Stimulated activated CD4-positive, alpha-beta T cell treated with anti-CD3 and anti-CD28 coated beads, Interleukin-12 subunit alpha, Interleukin-12 subunit beta, amount 100 ng/mL, for 24 hours (primary cell): Measurements from ENCODE around the gene KDSR.

ENCODE experiments used
- DNase-seq, 2 experiments: peaks; one replicate each; pipeline ENCODE4 v3.0.0-alpha.2; 2020; ENCODE audit warnings: low read depth in 2 of 2

Gene KDSR

DNA sequence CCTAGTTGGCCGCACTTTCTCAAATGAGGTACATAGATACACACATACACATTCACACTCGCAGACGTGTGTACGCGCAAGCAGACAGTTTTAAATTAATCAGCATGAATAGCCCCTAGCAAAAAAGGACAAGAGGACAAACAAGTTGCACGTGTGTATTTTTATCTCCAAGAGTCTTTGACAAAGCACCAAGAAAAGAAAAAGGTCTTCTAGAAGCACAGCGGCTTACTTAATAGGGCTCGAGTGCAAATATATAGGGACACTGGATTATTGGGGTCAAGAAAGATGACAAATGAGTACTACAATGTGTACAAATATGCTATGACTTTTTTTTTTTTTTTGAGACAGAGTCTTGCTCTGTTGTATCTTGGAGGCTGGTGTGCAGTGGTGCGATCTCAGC is 45.7 kb downstream of the KDSR start:
- no peak for DNase-seq

DNA sequence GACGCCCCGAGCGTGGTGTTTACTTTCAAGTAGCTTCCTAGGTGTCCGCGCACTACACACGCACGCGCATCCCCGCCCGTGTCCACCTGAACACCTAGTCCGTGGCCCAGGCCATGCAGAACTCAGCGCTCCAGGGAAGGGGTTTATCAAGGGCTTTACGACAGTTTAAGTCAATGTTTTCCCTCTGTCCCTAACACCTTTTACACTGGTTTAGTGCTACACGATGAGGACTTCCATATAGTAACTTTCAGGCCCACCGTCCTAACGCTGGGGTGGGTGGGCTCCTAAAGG is 46.1 kb downstream of the KDSR start:
- no peak for DNase-seq

DNA sequence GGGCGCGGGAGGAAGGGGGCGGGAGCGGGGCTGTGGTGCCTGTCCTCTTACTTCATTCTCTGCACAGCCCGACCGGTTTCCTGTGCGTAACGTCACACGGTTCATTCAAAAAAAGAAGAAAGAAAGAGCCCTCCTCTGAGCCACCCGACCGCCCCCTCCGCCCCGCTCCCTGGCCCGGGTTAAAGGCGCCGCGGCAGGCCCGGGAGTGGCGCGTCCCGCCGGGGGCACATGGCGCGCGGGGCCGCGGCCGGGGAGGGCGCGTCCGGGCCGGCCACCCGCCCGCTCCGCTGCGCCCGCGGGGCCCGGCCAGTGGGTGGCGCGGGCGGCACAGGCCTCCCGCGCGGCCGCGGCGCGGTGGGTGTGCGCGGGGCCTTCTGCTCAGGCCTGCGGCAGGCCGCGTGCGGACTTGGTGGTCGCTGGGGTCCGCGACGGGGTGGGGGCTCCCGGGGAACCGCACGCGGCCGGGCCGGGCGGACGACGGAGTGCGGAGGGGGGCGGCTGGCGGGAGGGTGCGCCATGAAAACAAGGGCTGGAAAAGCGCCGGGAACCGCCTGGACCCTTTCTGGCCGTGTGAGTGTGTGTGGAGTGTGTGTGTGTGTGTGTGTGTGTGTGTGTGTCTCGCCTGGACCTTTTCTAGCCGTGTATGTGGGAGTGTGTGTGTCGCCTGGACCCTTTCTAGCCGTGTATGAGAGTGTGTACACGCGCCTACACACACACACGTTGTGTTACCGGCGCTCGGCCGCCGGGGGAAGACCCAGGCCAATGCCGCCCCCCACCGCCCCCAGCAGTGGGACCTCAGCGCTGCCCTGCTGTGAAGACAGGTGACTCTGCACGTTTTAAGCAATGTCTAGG is 46.7 kb downstream of the KDSR start:
- DNase-seq: peak; percentile 70 to 76

DNA sequence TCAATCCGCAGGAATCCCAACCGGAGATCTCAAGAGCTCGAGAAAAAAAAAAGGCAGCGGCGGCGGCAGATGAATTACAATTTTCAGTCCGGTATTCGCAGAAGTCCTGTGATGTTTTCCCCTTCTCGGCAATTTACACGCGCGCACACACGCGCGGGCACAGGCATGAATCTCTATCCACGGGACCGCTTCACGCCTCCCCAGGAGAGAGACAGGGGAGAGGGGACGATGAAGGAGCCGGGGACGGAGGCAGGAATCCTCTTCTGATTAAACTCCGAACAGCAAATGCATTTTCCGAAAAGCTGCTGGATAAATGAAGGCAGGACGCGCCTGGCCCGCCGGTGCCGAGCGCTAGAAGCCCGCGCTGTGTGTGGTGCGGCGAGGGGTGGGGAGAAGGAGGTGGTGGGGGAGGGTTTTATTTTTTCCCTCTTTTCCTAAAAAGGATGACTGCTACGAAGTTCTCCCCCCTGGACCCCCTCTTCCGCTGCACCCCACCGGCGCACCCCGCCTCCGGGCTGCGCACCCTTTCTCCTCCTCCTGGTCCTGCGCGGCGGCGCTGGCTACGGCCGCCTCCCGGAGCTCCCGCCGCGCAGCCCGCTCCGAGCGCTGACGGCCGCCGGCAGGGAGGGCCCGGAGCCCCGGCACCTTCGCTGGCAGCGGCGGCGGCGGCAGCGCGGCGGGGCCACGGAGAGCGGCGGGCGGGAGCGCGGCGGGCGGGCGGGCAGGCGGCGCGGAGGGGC is 47.5 kb downstream of the KDSR start, which contains the start of gene BCL2:
Gene BCL2, minus strand, starts transcription at position 387 of the 740 bp plus-strand sequence.
- peak in 1 of 2 experiments; percentile 34 for DNase-seq

DNA sequence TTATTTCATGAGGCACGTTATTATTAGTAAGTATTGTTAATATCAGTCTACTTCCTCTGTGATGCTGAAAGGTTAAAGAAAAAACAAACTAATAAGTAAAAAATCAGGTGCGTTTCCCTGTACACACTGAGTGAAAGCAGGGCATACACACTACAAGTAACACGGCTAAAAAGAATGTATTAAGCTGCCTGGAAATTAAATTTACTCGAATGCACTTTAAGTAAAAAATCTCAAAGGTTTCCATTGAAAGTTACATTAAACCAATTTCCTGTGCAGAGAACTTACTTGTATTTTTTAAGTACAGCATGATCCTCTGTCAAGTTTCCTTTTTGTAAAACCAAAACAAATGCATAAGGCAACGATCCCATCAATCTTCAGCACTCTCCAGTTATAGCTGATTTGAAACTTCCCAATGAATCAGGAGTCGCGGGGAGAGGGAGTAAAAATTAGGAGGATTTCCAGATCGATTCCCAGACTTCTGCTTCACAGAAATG is 48.1 kb downstream of the KDSR start:
- DNase-seq: no peak

DNA sequence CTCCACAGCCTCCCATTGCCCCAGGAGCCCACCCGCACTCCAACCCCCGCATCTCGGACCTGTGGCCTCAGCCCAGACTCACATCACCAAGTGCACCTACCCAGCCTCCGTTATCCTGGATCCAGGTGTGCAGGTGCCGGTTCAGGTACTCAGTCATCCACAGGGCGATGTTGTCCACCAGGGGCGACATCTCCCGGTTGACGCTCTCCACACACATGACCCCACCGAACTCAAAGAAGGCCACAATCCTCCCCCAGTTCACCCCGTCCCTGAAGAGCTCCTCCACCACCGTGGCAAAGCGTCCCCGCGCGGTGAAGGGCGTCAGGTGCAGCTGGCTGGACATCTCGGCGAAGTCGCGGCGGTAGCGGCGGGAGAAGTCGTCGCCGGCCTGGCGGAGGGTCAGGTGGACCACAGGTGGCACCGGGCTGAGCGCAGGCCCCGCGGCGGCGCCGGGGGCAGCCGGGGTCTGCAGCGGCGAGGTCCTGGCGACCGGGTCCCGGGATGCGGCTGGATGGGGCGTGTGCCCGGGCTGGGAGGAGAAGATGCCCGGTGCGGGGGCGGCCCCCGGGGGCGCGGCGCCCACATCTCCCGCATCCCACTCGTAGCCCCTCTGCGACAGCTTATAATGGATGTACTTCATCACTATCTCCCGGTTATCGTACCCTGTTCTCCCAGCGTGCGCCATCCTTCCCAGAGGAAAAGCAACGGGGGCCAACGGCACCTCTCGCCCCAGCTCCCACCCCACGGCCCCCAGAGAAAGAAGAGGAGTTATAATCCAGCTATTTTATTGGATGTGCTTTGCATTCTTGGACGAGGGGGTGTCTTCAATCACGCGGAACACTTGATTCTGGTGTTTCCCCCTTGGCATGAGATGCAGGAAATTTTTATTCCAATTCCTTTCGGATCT is 48.8 kb downstream of the KDSR start:
- peak; percentile 65 for DNase-seq

DNA sequence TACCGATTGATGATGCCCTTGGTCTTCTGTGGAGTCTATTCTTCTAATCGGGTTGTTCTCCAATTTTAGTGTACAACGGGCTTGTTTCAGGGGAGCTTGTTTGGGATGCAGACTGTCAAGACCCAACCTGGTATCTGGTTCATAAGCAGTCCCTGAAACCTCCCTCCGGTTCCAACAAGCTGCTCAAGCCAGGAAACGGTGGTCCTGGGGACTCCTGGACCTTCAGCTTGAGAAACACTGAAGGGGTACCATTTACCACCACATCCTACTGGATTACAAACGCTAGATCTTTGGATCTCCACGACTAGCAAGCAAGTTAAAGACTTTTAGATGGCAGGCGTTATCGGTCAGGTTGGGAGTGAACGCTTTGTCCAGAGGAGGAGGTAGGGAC is 49.5 kb downstream of the KDSR start:
- DNase-seq: no peak

DNA sequence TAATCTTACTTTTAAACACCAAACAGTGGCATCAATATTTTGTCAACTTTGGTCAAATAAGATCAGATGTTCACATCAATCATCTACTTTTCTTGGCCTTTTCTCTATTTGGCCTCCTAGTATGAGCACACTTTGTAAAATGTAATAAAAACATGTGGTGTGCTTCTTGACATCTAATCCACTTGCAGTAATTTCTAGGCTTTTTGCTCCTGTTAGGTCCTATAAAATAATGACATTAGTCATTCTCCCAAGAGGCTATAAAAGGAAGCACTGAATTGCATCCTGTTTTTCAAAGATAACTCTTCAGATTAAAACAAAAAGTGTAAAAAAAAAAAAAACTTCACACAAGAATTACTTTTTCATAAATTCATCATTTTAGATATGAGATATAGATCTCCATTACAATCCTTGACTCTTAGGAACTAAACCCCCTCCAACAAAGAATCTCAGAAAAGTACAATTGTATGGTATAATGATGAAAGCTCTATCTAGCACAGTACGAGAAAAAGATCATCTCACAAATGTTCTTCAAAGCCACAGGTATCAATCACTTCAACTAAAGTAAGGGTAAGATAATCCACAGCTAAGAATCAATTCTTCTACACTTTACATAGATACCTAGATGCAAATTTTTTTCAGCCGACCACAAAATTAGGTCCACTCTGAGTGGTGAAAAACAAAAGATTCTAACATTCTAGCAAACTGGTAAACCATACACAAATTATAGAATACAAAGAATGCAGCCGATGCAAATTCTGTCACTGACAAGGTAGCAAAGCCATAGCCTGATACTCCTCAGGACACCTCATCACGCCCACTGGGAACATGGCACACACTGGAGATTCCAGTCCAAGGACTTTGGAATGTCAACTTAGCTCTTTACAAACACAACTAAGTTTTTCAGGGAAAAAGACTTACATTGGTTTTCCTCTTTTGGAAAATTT is 50.1 kb downstream of the KDSR start:
- no peak for DNase-seq

DNA sequence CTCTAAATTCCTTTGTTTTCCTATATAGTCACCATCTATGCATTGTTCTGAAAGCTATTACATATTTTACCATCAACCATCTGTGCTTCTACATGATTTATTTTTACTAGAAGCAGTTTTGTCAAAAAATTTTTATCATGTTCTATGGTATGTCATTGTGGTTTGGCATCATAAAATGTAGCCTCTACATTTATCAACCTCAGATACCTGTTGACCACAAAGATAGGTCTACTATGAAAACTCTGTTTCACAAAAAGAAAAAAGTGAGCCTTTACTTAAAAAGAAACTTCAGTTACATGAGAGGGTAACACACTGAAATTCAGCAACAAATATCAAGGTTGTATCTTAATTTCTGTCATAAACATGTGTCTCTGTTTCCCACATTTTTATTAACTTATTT is 51.1 kb downstream of the KDSR start:
- no peak for DNase-seq

DNA sequence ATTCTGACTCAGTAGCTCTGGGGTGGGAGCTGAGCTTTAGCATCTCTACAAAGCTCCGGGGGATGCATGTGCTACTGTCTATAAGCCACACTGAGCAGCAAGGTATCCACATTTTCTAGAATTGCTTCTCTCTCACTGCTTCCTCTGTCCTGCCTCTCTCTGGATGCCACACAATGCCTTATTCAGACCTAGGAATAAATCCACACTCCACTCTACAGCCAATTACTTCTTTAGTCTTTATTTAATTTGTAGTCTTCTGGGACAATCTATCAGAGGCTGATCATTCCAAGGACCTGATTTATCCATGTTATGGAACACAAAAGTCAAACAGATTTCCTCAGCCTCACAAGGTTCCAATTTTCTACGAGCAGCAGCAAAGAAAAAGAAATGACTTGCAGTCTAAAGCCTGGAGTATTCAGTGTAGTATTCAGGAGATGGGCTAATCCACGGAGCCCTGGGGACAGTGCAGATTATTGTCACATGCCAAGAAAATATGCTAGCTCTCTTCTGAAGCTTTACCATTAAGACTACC is 51.8 kb downstream of the KDSR start:
- DNase-seq: no peak

DNA sequence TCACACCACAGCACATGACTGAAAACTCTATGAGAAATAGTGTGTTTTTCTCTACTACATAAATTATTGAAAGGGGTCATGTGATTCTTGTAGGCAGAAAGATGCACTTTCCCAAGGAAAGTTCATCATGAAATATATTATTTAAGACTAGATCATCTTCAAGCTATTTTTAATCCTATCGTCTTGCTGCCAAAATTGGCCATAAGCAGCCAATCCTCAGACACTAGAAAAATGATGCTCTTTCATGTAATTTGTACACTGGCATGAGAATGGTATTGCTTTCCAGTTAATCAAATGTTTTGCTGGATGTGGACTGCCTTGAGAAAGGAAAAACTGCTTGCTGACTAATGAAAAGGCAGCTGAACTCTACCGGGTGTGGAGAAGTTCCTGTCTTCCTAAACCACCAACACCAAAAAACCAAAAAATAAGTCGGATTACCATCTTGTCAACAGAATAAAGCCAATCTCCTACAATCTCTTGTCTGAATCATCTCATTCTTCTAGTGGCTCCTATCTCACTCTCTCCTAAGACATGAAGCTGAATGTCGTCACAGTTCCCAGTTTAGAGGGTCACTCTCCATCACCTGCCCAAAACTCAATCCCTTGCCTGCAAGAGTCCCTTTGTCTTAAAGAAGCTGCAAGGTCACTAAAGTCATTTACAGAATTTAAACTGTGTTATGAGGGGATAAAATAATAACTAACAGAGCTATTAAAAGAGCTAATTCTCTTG is 52.8 kb downstream of the KDSR start:
- no peak for DNase-seq

DNA sequence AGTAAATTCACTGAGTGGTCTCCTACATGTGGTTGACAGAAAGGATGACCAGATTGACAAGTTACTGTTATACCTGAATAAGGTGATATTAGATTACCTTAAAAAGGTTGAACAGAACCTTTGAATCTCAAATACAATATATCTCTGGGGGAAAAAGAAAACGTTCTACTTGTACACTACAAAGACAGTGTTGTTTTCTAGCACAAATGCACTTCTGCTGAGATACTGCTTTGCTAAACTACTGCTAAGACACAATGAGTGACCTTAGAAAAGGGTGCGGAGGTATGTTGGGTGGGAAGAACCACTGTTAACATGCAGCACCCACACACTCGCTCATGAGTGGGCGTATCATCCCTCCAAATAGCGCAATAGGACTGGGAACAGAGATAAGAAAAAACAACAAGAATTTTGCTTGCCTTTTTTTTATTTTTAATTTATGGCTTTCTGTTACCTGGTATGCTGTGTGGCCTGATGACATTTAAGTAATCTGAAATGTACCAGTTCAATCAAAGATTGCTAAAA is 53.5 kb downstream of the KDSR start:
- DNase-seq: no peak

DNA sequence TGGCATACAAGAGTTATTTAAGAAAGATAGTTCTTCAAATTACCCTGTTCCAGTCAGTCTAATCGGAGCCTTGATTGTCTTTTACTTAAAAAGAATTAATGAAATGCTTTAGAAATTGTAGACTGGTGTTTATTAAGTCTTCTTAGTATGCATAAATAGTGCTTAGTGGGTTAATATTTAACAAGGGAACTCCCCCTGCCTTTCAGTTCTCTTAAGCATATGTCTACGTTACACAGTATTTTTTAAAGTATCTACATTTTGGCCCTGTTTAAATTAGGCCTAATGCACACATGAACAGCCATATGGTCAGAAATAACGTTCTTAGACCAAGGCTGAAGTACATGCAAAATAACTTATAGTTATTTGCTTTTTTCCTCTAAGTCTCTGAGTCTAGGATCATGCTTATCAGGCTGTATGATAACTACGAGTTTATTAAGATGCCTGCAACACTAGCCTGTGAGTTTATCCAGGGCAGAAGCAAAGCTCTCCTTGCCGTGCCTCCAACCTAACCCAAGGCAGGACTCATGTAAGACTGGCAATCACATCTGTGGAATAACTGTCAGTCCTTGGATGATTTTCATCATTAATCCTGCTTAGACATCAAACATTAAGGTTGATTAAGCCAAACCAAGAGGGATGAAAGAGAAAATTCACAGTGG is 54.1 kb downstream of the KDSR start:
- DNase-seq: no peak

DNA sequence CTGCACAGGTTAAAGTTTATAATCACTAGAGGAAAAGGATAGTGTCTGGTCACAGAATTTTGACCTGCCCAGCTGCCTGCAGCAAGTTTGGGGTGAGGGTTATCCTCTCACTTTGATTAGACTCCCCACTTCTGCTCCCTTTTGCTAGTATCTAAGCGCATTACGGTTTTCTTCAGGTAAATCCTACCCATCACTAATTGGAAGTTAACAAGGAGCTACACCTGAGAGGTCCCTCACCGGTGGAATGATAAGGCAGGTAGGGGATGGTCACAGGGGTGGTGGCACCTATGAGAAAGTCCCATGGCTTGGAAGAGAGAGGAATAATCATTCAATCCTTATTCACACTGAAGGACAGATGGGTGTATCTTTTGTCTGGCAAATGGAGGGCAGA is 55.0 kb downstream of the KDSR start:
- no peak for DNase-seq

DNA sequence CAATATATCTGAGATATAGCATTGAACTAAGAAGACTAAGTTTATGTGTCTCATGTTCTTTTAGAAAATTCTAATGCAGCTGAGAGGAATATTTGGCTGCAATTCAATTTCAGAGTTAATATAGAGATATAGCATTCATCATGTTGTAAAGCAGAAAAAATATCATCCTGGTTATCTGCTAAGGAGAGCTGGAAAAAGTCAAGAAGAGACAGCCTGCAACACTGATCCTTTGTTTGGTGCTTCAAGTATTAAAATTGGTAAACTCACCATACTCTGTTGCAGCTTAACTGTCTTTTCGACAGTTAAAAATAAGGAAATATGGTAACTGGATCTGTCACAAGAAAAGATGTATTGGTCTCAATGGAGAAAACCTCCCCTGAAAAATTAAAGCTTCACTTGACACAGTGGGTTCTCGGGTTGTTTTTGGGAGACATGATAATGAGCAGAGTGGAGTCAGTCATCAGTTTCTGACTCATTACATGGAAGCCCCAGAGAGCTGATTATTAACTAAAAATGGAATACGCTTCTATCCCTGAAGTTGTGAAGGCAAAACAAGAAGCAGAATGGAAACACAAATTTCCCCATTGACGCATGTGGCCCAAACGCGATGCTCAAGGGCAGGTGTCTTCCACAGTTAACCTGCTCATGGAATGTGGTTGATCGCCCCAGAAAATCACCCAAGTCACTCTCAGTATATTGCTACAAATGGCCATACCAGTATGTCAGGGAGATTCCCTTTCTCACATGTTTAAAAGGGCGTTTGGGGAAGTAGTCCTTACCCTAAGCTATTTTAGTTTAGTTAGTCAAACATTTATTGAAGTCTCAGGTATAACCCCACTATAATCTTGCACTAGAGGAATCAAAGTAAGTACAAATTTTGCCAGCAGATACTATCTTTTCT is 55.6 kb downstream of the KDSR start:
- DNase-seq: no peak

DNA sequence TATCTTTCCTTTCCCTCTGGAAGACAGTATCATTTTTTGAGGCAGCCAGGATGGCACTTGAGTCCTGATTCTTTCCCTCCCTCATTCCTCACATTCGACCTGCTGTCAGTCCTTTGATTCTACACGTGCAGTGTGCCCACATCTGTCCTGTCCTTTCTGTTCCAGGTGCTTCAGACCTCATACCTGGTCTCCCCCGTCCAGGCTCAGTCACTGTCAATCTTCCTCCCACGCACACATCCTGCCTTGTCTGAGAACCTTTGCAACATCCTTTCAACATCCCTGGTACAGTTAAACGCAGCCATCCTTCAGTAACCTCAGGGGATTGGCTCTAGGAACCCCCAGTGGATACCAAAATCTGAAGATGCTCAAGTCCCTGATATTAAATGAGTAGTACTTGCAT is 57.6 kb downstream of the KDSR start:
- no peak for DNase-seq

DNA sequence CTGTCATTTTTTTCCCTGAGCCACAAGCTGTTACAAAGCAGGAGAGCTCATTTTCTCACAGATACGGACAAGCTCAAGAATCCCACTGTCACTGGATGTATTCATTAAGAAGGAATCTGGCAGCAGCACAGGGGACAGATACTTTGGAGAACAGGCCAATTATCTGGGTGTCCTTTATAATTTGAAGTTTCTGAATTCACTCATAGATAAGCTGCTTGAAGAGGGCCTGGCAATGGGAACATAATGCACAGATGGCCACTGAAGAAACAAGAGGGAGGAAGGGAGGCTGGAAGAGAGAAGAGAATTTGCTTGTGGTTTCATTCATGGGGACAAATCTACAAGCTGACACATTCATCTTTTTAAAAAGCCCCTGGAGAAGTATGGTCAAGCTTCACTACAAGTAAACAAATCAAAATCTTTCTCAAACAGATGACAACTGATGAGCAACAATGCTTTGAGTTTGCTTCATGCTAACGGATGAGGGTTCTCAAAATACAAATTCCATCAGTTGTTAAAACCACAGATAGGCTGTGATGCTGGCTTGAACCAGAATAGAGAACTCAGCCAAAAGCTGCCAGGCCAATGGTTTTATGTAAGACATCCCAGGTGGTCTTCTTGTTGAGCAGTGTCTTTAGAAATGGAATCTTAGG is 59.3 kb downstream of the KDSR start:
- no peak for DNase-seq
